GM13976 (cell line): ENCODE measurements around the gene CC2D2B.
"Not testable (repeated sequence)": the region's sequence is repeated elsewhere in the genome, so short reads cannot be mapped to it uniquely, and the experiment has no call there.

ENCODE experiments used
- DNase-seq: peaks from one replicate; pipeline ENCODE4 v3.0.0; 2012; ENCODE audit warnings: low spot score
- CTCF ChIP-seq: IDR thresholded peaks from 2 replicates; pipeline ENCODE4 v1.5.1; 2012; ENCODE audit warnings: borderline replicate concordance, mild to moderate bottlenecking; ENCODE audit not compliant: insufficient read depth; ENCODE audit errors: extremely low read depth, missing control alignments, control extremely low read depth
- in situ Hi-C: fragments of 300-500 bp; cut with MboI; formaldehyde crosslinking; loops from one replicate; pipeline ENCODE4 v1.12.0; 2022; ENCODE audit warnings: low sequenced_read_pairs, mixed read lengths, inconsistent platforms; ENCODE audit not compliant: unreplicated experiment

CC2D2B gene

GRCh38 chr10:95987685-95988426 is 80.1 kb downstream of the CC2D2B start:
- peak; percentile 53 for DNase-seq
- TF ChIP-seq CTCF: no peak
- in situ Hi-C loops: no loop called here

DNA sequence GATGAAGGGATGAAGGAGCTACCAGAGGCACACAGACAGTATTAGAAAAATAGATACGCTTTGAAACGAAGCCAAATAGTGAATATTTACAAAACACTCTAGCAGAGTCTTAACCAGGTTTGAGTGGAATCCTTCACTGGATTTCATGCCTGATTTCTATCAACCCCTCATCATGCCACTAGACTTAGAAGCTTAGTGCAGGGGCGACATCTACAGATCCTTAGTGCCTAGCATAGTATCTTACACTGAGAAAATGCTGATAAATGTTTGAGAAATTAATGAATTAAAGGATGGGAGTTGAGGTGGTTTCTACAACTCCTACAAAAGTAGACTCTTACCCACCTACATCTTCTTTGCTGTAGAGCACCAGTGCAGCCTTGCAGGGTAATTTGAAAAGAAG is 80.9 kb downstream of the CC2D2B start:
- DNase-seq: no peak
- in situ Hi-C loops: no loop called here
- TF ChIP-seq CTCF: no peak

DNA sequence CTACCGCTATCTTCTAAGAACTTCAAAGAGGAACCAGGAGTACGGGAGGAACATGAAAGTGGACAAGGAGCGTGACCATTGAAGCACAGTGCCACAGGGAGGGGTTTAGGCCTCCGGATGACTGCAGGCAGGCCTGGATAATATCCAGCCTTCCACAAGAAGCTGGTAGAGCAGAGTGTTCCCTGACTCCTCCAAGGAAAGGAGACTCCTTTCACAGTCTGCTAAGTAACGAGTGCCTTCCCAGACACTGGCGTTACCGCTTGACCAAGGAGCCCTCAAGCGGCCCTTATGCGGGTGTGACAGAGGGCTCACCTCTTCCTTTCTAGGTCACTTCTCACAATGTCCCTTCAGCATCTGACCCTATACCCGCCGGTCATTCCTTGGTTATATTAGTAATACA is 86.6 kb downstream of the CC2D2B start:
- in situ Hi-C loops, DNase-seq: not testable (repeated sequence)

DNA sequence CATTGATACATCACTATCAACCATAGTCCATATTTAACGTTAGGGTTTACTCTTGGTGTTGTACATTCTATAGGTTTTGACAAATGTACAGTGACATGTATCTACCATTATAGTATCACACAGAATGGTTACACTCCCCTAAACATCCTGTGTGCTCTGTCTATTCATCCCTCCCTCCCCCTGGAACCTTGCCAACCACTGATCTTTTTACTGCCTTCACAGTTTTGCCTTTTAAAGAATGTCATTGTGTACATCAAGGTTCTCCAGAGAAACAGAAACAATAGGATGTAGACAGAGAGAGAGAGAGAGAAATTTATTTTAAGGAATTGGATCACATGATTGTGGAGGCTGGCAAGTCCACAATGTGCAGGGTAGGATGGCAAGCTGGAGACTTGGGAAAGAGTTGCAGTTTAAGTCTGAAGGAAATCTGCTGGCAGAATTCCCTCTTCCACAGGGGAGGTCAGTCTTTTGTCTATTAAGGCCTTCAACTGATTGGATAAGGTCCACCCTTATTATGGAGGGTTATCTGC is 90.5 kb downstream of the CC2D2B start:
- DNase-seq: no peak
- in situ Hi-C loops: no loop called here
- no peak for TF ChIP-seq CTCF

- no peak for DNase-seq
- in situ Hi-C loops: no loop called here
- TF ChIP-seq CTCF: no peak
These were observed 106.2 kb downstream of the CC2D2B start for GRCh38 chr10:96013956-96014355.

DNA sequence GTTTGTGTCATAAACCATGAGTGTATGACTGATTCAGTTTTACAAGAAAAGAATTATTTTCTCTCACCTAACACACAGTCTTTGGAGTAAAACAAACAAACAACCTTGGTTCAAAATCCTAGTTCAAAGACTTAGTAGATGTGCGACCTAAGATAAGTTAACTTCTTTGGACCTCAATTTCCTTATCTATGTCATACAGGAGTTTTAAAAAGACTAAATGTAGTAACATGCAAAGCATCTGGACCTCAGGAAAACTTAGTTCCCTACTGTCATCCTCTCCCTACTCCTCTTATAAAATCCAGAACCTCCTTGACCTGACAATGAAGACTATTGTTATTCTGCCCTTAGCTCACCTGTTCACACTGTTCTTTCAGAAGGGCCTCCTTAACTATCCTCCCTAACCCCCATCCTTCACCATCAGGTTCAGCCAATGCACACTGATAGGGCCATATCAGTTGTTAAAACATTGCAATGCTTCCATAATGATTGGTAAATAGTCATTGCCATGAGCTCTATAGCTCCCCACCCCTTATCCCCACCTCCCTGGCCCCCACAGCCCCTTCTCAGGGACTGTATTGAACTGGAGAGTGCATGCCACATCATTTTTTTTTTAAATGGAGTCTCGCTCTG is 106.8 kb downstream of the CC2D2B start:
- no peak for TF ChIP-seq CTCF
- DNase-seq: no peak
- in situ Hi-C loops: no loop called here

DNA sequence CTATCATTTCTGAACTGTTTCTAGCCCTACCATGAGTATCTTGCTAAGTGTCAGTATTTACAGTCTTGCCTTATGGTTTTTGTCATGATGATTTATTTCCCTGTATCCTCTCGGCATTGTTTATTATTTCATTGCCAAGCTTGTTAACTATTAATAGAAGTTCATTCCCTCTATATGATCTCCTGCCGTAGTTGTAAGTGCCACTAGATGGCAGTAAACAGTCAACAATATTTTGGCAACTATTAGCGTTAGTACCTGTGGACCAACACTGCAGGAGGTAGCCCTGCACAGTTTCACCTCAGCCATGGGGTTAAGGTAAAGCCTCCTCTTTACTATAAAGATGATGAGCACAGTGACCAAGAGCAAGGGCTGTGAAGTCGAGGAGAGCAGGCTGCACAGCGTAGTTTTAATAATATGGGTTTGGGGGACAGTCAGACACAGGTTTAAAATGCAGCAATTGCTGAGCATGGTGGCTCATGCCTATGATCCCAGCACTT is 109.5 kb downstream of the CC2D2B start:
- DNase-seq: peak; percentile 57
- peak; percentile 64 for TF ChIP-seq CTCF
- in situ Hi-C loops: no loop called here
